GM21737 (cell line): ENCODE data around the gene PPP2R2C.

Source experiments
- ATAC-seq: cut with Tn5 transposase; IDR thresholded peaks from one replicate; pipeline ENCODE4 v1.9.1; 2021; ENCODE audit warnings: mild to moderate bottlenecking, moderate library complexity; ENCODE audit not compliant: unreplicated experiment

PPP2R2C gene

GRCh38 chr4:6347511-6348045 lies 124.8 kb downstream of the PPP2R2C start:
- no peak for ATAC-seq

- ATAC-seq: no peak
Observed at GRCh38 chr4:6346373-6347110, 125.9 kb downstream of the PPP2R2C start.

- ATAC-seq: no peak
Observed at GRCh38 chr4:6345866-6346265, 126.5 kb downstream of the PPP2R2C start.

GRCh38 chr4:6345096-6345830 lies 127.2 kb downstream of the PPP2R2C start:
- no peak for ATAC-seq

- ATAC-seq: no peak
Observed at GRCh38 chr4:6343939-6344408, 128.4 kb downstream of the PPP2R2C start.

- ATAC-seq: no peak
Observed at GRCh38 chr4:6342530-6343293, 129.7 kb downstream of the PPP2R2C start.

- no peak for ATAC-seq
Observed at GRCh38 chr4:6341696-6342095, 130.7 kb downstream of the PPP2R2C start.

- no peak for ATAC-seq
Observed at GRCh38 chr4:6340446-6341015, 131.9 kb downstream of the PPP2R2C start.

- ATAC-seq: no peak
Observed at GRCh38 chr4:6339818-6340445, 132.5 kb downstream of the PPP2R2C start.

GRCh38 chr4:6338951-6339817 lies 133.2 kb downstream of the PPP2R2C start:
- ATAC-seq: no peak

GRCh38 chr4:6338175-6338950 lies 134.1 kb downstream of the PPP2R2C start:
- ATAC-seq: no peak

- ATAC-seq: no peak
Observed at GRCh38 chr4:6337331-6337935, 135.0 kb downstream of the PPP2R2C start.

GRCh38 chr4:6336166-6336565 lies 136.2 kb downstream of the PPP2R2C start:
- ATAC-seq: no peak

- no peak for ATAC-seq
Observed at GRCh38 chr4:6335040-6335590, 137.3 kb downstream of the PPP2R2C start.

- no peak for ATAC-seq
Observed at GRCh38 chr4:6334203-6334887, 138.1 kb downstream of the PPP2R2C start.

- ATAC-seq: no peak
Observed at GRCh38 chr4:6333301-6334202, 138.9 kb downstream of the PPP2R2C start.
